Mesenchymal stem cell (in vitro differentiated cells and primary cell): Measurements from ENCODE around the gene SLC25A20.

Source experiments
- DNase-seq: peaks from one replicate; pipeline ENCODE4 v3.0.0-alpha.2; 2013
- H2AFZ ChIP-seq: one replicate; pipeline ENCODE4 v1.6.1; 2013; ENCODE audit warnings: low read depth, mild to moderate bottlenecking, control low read depth, inconsistent platforms, low read length, moderate library complexity
- H2AK5ac ChIP-seq: 2 replicates; pipeline ENCODE4 v1.6.1; 2013; ENCODE audit warnings: low read length, moderate library complexity, mild to moderate bottlenecking, inconsistent platforms; ENCODE audit not compliant: severe bottlenecking
- H2BK120ac ChIP-seq: one replicate; pipeline ENCODE4 v1.6.1; 2013; ENCODE audit warnings: low read depth, mild to moderate bottlenecking, inconsistent platforms, low read length, moderate library complexity
- H2BK12ac ChIP-seq, 2 experiments: one replicate each; pipeline ENCODE4 v1.6.1; 2013; ENCODE audit warnings: inconsistent platforms in 2 of 2, low read length in 2 of 2, mild to moderate bottlenecking in 2 of 2, moderate library complexity in 2 of 2, control low read depth in 1 of 2
- H2BK15ac ChIP-seq: one replicate; pipeline ENCODE4 v1.6.1; 2013; ENCODE audit warnings: mild to moderate bottlenecking, low read depth, inconsistent platforms; ENCODE audit not compliant: poor library complexity, severe bottlenecking
- H2BK5ac ChIP-seq: 2 replicates; pipeline ENCODE4 v1.6.1; 2013; ENCODE audit warnings: low read depth, mild to moderate bottlenecking, low read length, control low read depth, inconsistent platforms; ENCODE audit not compliant: poor library complexity, severe bottlenecking
- H3K14ac ChIP-seq, 2 experiments: one replicate each; pipeline ENCODE4 v1.6.1; 2013; ENCODE audit warnings: inconsistent platforms in 2 of 2, low read length in 2 of 2, control low read depth in 1 of 2, mild to moderate bottlenecking in 1 of 2, moderate library complexity in 1 of 2
- H3K18ac ChIP-seq, 2 experiments: one replicate each; pipeline ENCODE4 v1.6.1; 2013; ENCODE audit warnings: inconsistent platforms in 2 of 2, low read length in 2 of 2, control low read depth in 1 of 2, low read depth in 1 of 2, mild to moderate bottlenecking in 1 of 2
- H3K23ac ChIP-seq, 2 experiments: one replicate each; pipeline ENCODE4 v1.6.1; 2013; ENCODE audit warnings: inconsistent platforms in 2 of 2, low read length in 2 of 2, mild to moderate bottlenecking in 2 of 2, moderate library complexity in 2 of 2, control low read depth in 1 of 2
- H3K27ac ChIP-seq: 2 replicates; pipeline ENCODE4 v1.5.1; 2013; ENCODE audit warnings: mild to moderate bottlenecking, moderate library complexity, low read length, control low read depth, inconsistent platforms; ENCODE audit not compliant: poor library complexity, severe bottlenecking
- H3K27me3 ChIP-seq, 2 experiments: 2 replicates each; pipeline versions ENCODE4 v1.6.1 to v1.7.0; 2013; ENCODE audit warnings: low read length in 2 of 2, mild to moderate bottlenecking in 2 of 2, moderate library complexity in 2 of 2, control low read depth in 1 of 2, inconsistent platforms in 1 of 2; ENCODE audit not compliant: control insufficient read depth in 1 of 2, insufficient read depth in 1 of 2
- H3K36me3 ChIP-seq, 2 experiments: 2 replicates each; pipeline versions ENCODE4 v1.6.1 to v1.7.0; 2013; ENCODE audit warnings: low read length in 2 of 2, control low read depth in 1 of 2, inconsistent platforms in 1 of 2, low read depth in 1 of 2, mild to moderate bottlenecking in 1 of 2; ENCODE audit not compliant: insufficient read depth in 2 of 2, control insufficient read depth in 1 of 2
- H3K4ac ChIP-seq, 2 experiments: one replicate each; pipeline ENCODE4 v1.6.1; 2013; ENCODE audit warnings: inconsistent platforms in 2 of 2, low read length in 2 of 2, mild to moderate bottlenecking in 2 of 2, moderate library complexity in 2 of 2, control low read depth in 1 of 2, low read depth in 1 of 2
- H3K4me1 ChIP-seq: 2 replicates; pipeline ENCODE4 v1.6.1; 2013; ENCODE audit warnings: low read depth, low read length, control low read depth; ENCODE audit not compliant: control insufficient read depth, insufficient read depth
- H3K4me2 ChIP-seq: 2 replicates; pipeline ENCODE4 v1.6.1; 2013; ENCODE audit warnings: low read length, mild to moderate bottlenecking, inconsistent platforms; ENCODE audit not compliant: poor library complexity, severe bottlenecking
- H3K4me3 ChIP-seq, 2 experiments: 2 replicates each; pipeline versions ENCODE4 v1.5.1 to v1.7.0; 2013; ENCODE audit warnings: low read length in 2 of 2, mild to moderate bottlenecking in 2 of 2, control low read depth in 1 of 2, low read depth in 1 of 2; ENCODE audit not compliant: insufficient read depth in 1 of 2
- H3K79me1 ChIP-seq: replicated peaks from 2 replicates; pipeline ENCODE4 v1.6.1; 2013; ENCODE audit warnings: mild to moderate bottlenecking, control low read depth, low read length, inconsistent platforms; ENCODE audit not compliant: poor library complexity, severe bottlenecking
- H3K9ac ChIP-seq: 2 replicates; pipeline ENCODE4 v1.7.0; 2013; ENCODE audit warnings: mild to moderate bottlenecking, low read length, moderate library complexity
- H3K9me3 ChIP-seq: 2 replicates; pipeline ENCODE4 v1.7.0; 2013; ENCODE audit warnings: mild to moderate bottlenecking, low read length; ENCODE audit not compliant: control insufficient read depth
- H4K8ac ChIP-seq: one replicate; pipeline ENCODE4 v1.6.1; 2013; ENCODE audit warnings: inconsistent platforms, mild to moderate bottlenecking, low read length, moderate library complexity
- H4K91ac ChIP-seq: one replicate; pipeline ENCODE4 v1.6.1; 2013; ENCODE audit warnings: mild to moderate bottlenecking, low read length, inconsistent platforms
- WGBS: methylation state at CpG from one replicate; pipeline ENCODE4 v1.1.7; 2013; ENCODE audit warnings: mixed read lengths; 5-methylcytosine and 5-hydroxymethylcytosine counted together

The SLC25A20 gene

GRCh38 chr3:48930590-48930989 is 31.9 kb upstream of the SLC25A20 start:
- no peak for DNase-seq
- H3K27me3 ChIP-seq: no peaks in the 10 kb centered on the region
- H2AK5ac ChIP-seq: no peak overlapping the region
- no peak overlapping the region for H3K27ac ChIP-seq
- H3K4ac ChIP-seq: no peak overlapping the region
- no peak overlapping the region for H2BK5ac ChIP-seq
- no peak overlapping the region for H3K18ac ChIP-seq
- H3K79me1 ChIP-seq: peaks cover 10% of the 10 kb centered on the region
- no peak overlapping the region for H3K4me2 ChIP-seq
- H4K91ac ChIP-seq: no peak overlapping the region
- H3K36me3 ChIP-seq: peaks cover 21 to 56% of the 10 kb centered on the region in 2 experiments
- no peak overlapping the region for H3K9ac ChIP-seq
- no peak overlapping the region for H4K8ac ChIP-seq
- no peak overlapping the region for H2BK12ac ChIP-seq
- H2BK15ac ChIP-seq: no peak overlapping the region
- no peak overlapping the region for H3K14ac ChIP-seq
- no peak overlapping the region for H3K4me3 ChIP-seq
- no peaks in the 10 kb centered on the region for H3K9me3 ChIP-seq
- 91% methylated on average over 3 of the region's 3 CpGs for WGBS
- H3K23ac ChIP-seq: no peak overlapping the region
- no peak overlapping the region for H2AFZ ChIP-seq
- peaks cover 5% of the 10 kb centered on the region for H3K4me1 ChIP-seq
- no peak overlapping the region for H2BK120ac ChIP-seq

GRCh38 chr3:48929358-48930035 is 30.8 kb upstream of the SLC25A20 start:
- no peaks in the 10 kb centered on the region for H3K27me3 ChIP-seq
- peaks cover 24 to 49% of the 10 kb centered on the region in 2 experiments for H3K36me3 ChIP-seq
- no peak overlapping the region for H3K27ac ChIP-seq
- no peak overlapping the region for H3K14ac ChIP-seq
- H4K91ac ChIP-seq: no peak overlapping the region
- H3K4ac ChIP-seq: no peak overlapping the region
- WGBS: 86% methylated on average over 3 of the region's 3 CpGs
- no peak overlapping the region for H2BK5ac ChIP-seq
- no peak overlapping the region for H2BK12ac ChIP-seq
- H3K4me1 ChIP-seq: peaks cover 5% of the 10 kb centered on the region
- no peak overlapping the region for H3K4me3 ChIP-seq
- H3K18ac ChIP-seq: no peak overlapping the region
- no peak overlapping the region for H2AFZ ChIP-seq
- no peak overlapping the region for H2BK15ac ChIP-seq
- no peak overlapping the region for H2BK120ac ChIP-seq
- H3K9me3 ChIP-seq: no peaks in the 10 kb centered on the region
- no peak overlapping the region for H3K9ac ChIP-seq
- H3K23ac ChIP-seq: no peak overlapping the region
- no peak overlapping the region for H2AK5ac ChIP-seq
- H3K79me1 ChIP-seq: peaks cover 8% of the 10 kb centered on the region
- H3K4me2 ChIP-seq: no peak overlapping the region
- no peak for DNase-seq
- no peak overlapping the region for H4K8ac ChIP-seq

GRCh38 chr3:48928679-48929078 is 30.0 kb upstream of the SLC25A20 start:
- DNase-seq: no peak
- Histone ChIP-seq H3K4me2 (no peak overlapping the region), H3K79me1 (peaks cover 10% of the 10 kb centered on the region), H3K4me1 (peaks cover 5% of the 10 kb centered on the region), H3K14ac (no peak overlapping the region), H3K18ac (no peak overlapping the region), H2BK15ac (no peak overlapping the region), H2BK5ac (no peak overlapping the region), H2BK120ac (no peak overlapping the region), H3K4me3 (no peak overlapping the region), H4K91ac (no peak overlapping the region), H2BK12ac (no peak overlapping the region), H3K9me3 (no peaks in the 10 kb centered on the region), H3K23ac (no peak overlapping the region), H3K4ac (no peak overlapping the region), H3K27ac (peak overlapping the region; percentile 18), H3K27me3 (no peaks in the 10 kb centered on the region), H3K36me3 (peaks cover 32 to 49% of the 10 kb centered on the region in 2 experiments), H3K9ac (no peak overlapping the region), H4K8ac (no peak overlapping the region), H2AFZ (no peak overlapping the region), H2AK5ac (no peak overlapping the region)
- no CpG with 5 or more reads among the region's 1 CpG for WGBS

- Histone ChIP-seq H3K36me3 (peaks cover 28 to 52% of the 10 kb centered on the region in 2 experiments), H3K27ac (no peak overlapping the region), H2BK5ac (no peak overlapping the region), H4K91ac (no peak overlapping the region), H3K9me3 (no peaks in the 10 kb centered on the region), H3K4me2 (no peak overlapping the region), H2BK12ac (no peak overlapping the region), H3K14ac (no peak overlapping the region), H2AK5ac (no peak overlapping the region), H3K18ac (no peak overlapping the region), H2BK15ac (no peak overlapping the region), H3K23ac (no peak overlapping the region), H3K9ac (no peak overlapping the region), H4K8ac (no peak overlapping the region), H3K27me3 (no peaks in the 10 kb centered on the region), H3K79me1 (peaks cover 10% of the 10 kb centered on the region), H3K4me3 (no peak overlapping the region), H2AFZ (no peak overlapping the region), H2BK120ac (no peak overlapping the region), H3K4ac (no peak overlapping the region), H3K4me1 (peaks cover 5% of the 10 kb centered on the region)
- no peak for DNase-seq
- 82% methylated on average over 2 of the region's 2 CpGs for WGBS
Observed at GRCh38 chr3:48927928-48928327, 29.2 kb upstream of the SLC25A20 start.
